ENCODE results near the gene FBXO31. TPM values are rescaled to one million over a fixed set of nuclear protein-coding genes. Genes with fewer than 3 reads are reported as not detected.

Gene FBXO31
- total and polyA plus RNA-seq, 7 donors = 15.0 to 120 (median 86.7) TPM

GRCh38 chr16:87395181-87395842 is 11.7 kb upstream of the FBXO31 start:
- H3K4me1 ChIP-seq = peaks cover 0 to 36% (median 32%) of the 10 kb centered on the region in 4 donors
- no peaks in the 10 kb centered on the region for H3K27me3 ChIP-seq
- H3K4me3 ChIP-seq = no peak overlapping the region
- TF ChIP-seq POLR2AphosphoS5 (IDR thresholded peaks at IDR 0.05) (no peak), EP300 (IDR thresholded peaks at IDR 0.05) (no peak), POLR2A (IDR thresholded peaks at IDR 0.05) (no peak), CTCF (IDR thresholded peaks at IDR 0.05) (no peak)
- H3K9me3 ChIP-seq = no peaks in the 10 kb centered on the region
- WGBS, 2 donors = 73 to 84% methylated on average over 7 of the region's 7 CpGs
- peak overlapping the region in 1 of 4 donors; percentile 99 for H3K27ac ChIP-seq
- intact Hi-C loops (cut with DNase I) = no loop called here
- peaks cover 5 to 18% (median 10%) of the 10 kb centered on the region in 4 donors for H3K36me3 ChIP-seq
- peak; percentile 24 for DNase-seq

GRCh38 chr16:87393680-87394055 is 10.1 kb upstream of the FBXO31 start:
- intact Hi-C loops (cut with DNase I) = loop anchor here (2.0 to 5.0 kb wide), 3 partner anchors 69 to 99 kb away; partner anchors contain the start of genes C16orf95 and ZCCHC14
- no peaks in the 10 kb centered on the region for H3K9me3 ChIP-seq
- H3K36me3 ChIP-seq = peaks cover 0 to 2% (median under 1%) of the 10 kb centered on the region in 4 donors
- peak overlapping the region; percentile 97 to 100 (median 99) for H3K27ac ChIP-seq
- H3K4me3 ChIP-seq = peak overlapping the region; percentile 53 to 95 (median 80)
- TF ChIP-seq POLR2A (IDR thresholded peaks at IDR 0.05) = no peak
- TF ChIP-seq CTCF (IDR thresholded peaks at IDR 0.05) = no peak
- no peak for TF ChIP-seq EP300 (IDR thresholded peaks at IDR 0.05)
- no peak for TF ChIP-seq POLR2AphosphoS5 (IDR thresholded peaks at IDR 0.05)
- no peaks in the 10 kb centered on the region for H3K27me3 ChIP-seq
- 85 to 93% methylated on average over 6 of the region's 6 CpGs for WGBS, 2 donors
- H3K4me1 ChIP-seq = peaks cover 0 to 43% (median 32%) of the 10 kb centered on the region in 4 donors
- DNase-seq = peak; percentile 43

- no peaks in the 10 kb centered on the region for H3K36me3 ChIP-seq
- H3K9me3 ChIP-seq = no peaks in the 10 kb centered on the region
- no peaks in the 10 kb centered on the region for H3K27me3 ChIP-seq
- TF ChIP-seq POLR2AphosphoS5 (IDR thresholded peaks at IDR 0.05) (peak in 1 of 4 donors; percentile 23), CTCF (IDR thresholded peaks at IDR 0.05) (peak in 2 of 4 experiments; percentile 18 to 44), EP300 (IDR thresholded peaks at IDR 0.05) (no peak)
- peak overlapping the region; percentile 97 to 100 (median 99) for H3K27ac ChIP-seq
- DNase-seq = peak; percentile 82
- intact Hi-C loops (cut with DNase I) = loop anchor here (2.0 to 5.0 kb wide), 3 partner anchors 69 to 99 kb away; partner anchors contain the start of genes C16orf95 and ZCCHC14
- H3K4me1 ChIP-seq = peaks cover 0 to 46% (median 34%) of the 10 kb centered on the region in 4 donors
- peak overlapping the region; percentile 53 to 95 (median 80) for H3K4me3 ChIP-seq
- WGBS, 2 donors = 1 to 2% methylated on average over 53 of the region's 53 CpGs
These were observed 9.5 kb upstream of the FBXO31 start for GRCh38 chr16:87392821-87393679.

- peak within 1 kb of the TSS; percentile 58 to 95 (median 80) for H3K4me3 ChIP-seq
- DNase-seq = peak; percentile 98
- intact Hi-C loops (cut with DNase I) = loop anchor here (2.0 to 5.0 kb wide), 3 partner anchors 70 to 100 kb away; partner anchors contain the start of genes C16orf95 and ZCCHC14
- no peaks in the 10 kb centered on the region for H3K36me3 ChIP-seq
- WGBS, 2 donors = 0 to 1% methylated on average over 113 of the region's 113 CpGs
- TF ChIP-seq CTCF (IDR thresholded peaks at IDR 0.05) (no peak), POLR2A (IDR thresholded peaks at IDR 0.05) (peak; percentile 97), EP300 (IDR thresholded peaks at IDR 0.05) (peak in 1 of 4 donors; percentile 58), POLR2AphosphoS5 (IDR thresholded peaks at IDR 0.05) (peak; percentile 97 to 99 (median 99))
- H3K27me3 ChIP-seq = no peaks in the 10 kb centered on the region
- peak within 1 kb of the TSS; percentile 97 to 100 (median 99) for H3K27ac ChIP-seq
- H3K4me1 ChIP-seq = peaks cover 0 to 55% (median 43%) of the 10 kb centered on the region in 4 donors
- no peaks in the 10 kb centered on the region for H3K9me3 ChIP-seq
These were observed 8.6 kb upstream of the FBXO31 start, which contains the start of gene MAP1LC3B for GRCh38 chr16:87391950-87392820. Gene MAP1LC3B, plus strand, starts transcription at chr16:87392336. Its CDS starts 92 bp downstream, at chr16:87392428.

All from sigmoid colon (tissue), 7 donors.